NCI-H69 (cell line): ENCODE measurements around the gene EFCAB10.
"Not testable (repeated sequence)": the region's sequence is repeated elsewhere in the genome, so short reads cannot be mapped to it uniquely, and the experiment has no call there.

ENCODE experiments used
- DNase-seq: peaks from one replicate; lab custom pipeline; 2025; lab: John Stamatoyannopoulos, UW

Gene EFCAB10

GRCh38 chr7:105530546-105530945, 50.7 kb downstream of the EFCAB10 start:
- no peak for DNase-seq

GRCh38 chr7:105530126-105530525, 51.2 kb downstream of the EFCAB10 start:
- DNase-seq: no peak

GRCh38 chr7:105527737-105528136, 53.6 kb downstream of the EFCAB10 start:
- DNase-seq: not testable (repeated sequence)

- DNase-seq: no peak
These were observed 56.5 kb downstream of the EFCAB10 start for GRCh38 chr7:105524840-105525239.

- DNase-seq: not testable (repeated sequence)
These were observed 56.9 kb downstream of the EFCAB10 start for GRCh38 chr7:105524423-105524822.

GRCh38 chr7:105521717-105522463, 59.4 kb downstream of the EFCAB10 start, which contains the start of gene PUS7:
Gene PUS7 (minus strand): TSS chr7:105522271. CDS start chr7:105508512, 13,759 bp downstream.
- peak; percentile 98 for DNase-seq

DNA sequence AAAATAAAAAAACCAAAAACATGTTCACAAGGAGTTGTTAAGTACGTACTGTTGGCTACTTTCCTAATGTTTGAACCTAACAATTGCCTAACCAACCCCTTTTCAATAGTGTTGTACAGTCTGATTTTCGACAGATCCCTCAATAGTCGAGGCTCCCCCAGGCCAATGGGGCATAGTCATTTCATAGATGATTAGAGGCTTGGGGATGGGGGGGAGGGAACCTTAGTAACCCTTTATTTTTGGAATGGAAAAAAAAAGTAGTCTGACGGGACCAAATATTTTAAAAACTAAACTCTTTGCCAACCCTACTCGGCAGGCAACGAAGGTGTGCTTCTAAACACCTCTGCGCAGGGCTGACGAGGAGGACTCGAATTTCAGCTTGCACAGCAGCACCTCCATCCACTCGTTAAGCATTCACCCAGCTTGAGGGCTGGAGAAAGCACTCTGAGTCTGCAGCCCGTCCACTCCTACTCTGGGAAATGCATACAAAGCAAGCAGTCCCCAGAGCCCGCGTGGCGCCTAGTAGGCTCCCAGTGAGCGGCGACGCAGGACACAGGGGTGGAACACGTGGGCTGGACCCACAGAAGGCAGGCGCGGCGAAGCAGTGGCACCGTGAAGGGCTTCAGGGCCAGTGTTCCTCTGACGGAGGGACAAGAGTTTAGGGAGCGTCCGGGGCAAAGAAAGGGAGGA, 60.1 kb downstream of the EFCAB10 start:
- peak; percentile 92 for DNase-seq

- not testable (repeated sequence) for DNase-seq
These were observed 60.7 kb downstream of the EFCAB10 start for GRCh38 chr7:105520620-105521019.

- peak; percentile 12 for DNase-seq
These were observed 61.9 kb downstream of the EFCAB10 start for GRCh38 chr7:105519353-105519752.

- DNase-seq: not testable (repeated sequence)
These were observed 65.7 kb downstream of the EFCAB10 start for GRCh38 chr7:105515610-105516009.
